ENCODE data around the gene SPARC.
A peak's percentile ranks its signal among the peaks of the same experiment; 100 is the strongest.
"Not testable (repeated sequence)": the region's sequence is repeated elsewhere in the genome, so short reads cannot be mapped to it uniquely, and the experiment has no call there.

SPARC gene

DNA sequence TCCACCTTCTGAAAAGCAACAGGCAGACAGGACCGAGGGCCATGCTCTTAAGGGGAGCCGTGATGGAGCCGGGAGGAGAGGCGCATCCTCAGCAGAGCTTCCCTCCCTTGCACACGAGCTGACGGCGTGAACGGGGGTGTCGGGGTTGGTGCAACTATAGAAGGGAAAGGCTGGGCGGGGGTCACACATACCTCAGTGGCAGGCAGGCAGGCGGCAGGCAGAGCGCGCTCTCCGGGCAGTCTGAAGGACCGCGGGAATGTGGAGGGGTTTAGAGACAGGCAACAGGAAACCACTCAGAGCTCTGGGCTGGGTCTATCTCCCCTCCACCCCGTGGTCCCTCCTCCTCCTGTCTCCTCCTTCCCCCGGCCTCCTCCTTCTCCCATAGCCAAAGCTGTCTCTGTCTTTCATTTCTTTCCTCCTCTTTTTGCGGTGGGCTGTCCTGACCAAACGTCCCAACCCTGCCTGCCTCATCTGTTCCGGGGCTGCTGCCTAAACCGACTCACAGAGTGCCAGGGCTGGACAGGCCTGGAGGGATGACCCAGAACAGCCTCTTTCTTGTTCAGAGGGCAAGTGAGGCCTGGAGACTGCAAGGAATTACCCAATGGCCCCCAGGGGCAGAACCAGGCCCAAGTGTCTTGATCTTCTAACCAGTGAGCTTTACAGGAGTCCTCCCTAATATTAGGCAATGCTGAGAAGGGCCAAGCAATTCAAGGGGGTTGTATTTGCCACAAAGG lies at the start of gene SPARC:
Gene SPARC, minus strand, starts transcription at position 242 of the 734 bp plus-strand sequence. CDS start 10,727 bp downstream, outside the sequence.
- DNase-seq: peak; percentile 21

DNA sequence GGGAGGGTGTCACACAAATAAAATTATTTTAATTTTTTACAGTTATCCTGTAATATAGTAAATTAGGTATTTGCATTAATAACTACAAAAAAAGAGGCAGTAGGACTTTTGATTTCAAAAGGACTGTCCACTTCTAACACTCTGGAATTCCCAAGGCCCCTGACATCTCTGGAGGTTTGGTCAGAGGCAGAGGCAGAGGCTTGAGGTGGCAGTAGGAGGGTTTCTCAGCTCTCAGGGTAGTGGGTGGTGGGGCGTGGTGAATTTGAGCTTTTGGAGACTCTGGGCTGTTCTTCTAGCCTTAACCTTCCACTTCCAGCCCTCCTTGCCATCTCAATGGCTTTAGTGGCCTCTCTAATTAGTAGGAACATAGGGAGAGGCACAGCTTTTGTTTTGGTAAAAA lies 48.9 kb upstream of the SPARC start:
- no peak for DNase-seq

- no peak for DNase-seq
Observed at GRCh38 chr5:151734064-151734408, 47.3 kb upstream of the SPARC start.

- no peak for DNase-seq
Observed at GRCh38 chr5:151733358-151734063, 46.8 kb upstream of the SPARC start.

DNA sequence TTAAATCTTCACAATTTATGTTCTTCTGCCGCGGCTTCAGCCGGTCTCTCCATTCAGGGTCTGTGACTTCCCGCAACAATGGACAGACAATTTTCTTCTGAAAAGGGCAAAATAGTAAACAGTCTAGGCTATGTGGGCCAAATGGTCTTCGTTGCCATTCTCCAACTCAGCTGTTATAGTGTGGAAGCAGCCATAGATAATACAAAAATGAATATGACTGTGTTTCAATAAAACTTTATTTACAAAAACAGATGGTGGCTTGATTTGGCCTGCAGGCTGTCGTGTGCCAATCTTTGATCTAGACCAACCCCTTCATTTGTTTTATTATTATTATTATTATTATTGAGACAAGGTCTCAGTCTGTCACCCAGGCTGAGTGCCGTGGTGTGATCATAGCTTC lies 43.7 kb upstream of the SPARC start:
- DNase-seq: no peak

- not testable (repeated sequence) for DNase-seq
Observed at GRCh38 chr5:151729597-151729996, 42.9 kb upstream of the SPARC start.

DNA sequence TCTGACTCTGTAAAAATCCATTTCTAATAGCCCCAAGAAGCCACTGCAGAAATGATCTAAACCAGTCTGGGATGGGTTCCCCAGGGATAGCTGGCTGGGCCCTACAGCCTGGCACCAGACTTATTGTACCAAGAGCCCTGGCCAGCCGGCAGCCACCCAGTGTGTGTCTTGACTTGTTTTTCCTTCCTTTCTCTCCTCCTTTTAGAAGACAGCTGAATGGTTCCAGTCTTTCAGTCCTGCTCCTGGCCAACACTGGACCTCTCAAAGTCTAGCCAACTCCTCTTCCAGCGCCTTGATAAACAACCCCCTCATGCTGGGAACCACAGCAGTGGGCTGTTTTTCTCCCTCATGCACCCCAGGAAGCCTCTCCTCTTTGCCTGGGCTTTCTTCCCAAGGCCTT lies 37.6 kb upstream of the SPARC start:
- DNase-seq: no peak

- peak; percentile 19 for DNase-seq
Observed at GRCh38 chr5:151722546-151722945, 35.8 kb upstream of the SPARC start.

DNA sequence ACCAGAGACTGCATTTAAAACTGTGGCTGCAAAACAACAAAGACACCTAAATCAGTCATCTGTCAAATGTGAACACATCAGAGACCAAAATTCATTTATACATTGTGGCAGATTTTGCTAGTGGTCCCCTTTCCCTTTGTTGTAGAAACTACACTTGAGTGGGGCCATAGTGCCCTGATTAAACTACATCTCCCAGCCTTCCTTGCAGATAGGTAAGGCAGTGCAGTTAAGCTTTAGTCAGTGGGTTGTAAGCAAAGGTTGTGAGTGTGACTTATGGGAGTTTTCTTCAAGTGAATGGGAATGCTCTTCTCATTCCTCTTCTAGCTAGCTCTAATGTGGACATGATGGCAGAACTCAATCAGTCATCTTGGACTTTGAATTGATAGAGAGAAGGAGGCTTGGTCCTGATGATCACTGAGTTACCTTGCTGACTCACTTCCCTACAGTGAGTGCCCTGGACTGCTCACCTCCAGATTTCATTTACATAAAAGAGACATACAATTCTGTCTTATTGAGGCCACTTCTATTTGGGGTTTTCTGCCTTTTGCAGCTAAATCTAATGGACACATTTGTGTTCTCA lies 35.2 kb upstream of the SPARC start:
- no peak for DNase-seq

- DNase-seq: peak; percentile 23
Observed at GRCh38 chr5:151721087-151721646, 34.5 kb upstream of the SPARC start.

DNA sequence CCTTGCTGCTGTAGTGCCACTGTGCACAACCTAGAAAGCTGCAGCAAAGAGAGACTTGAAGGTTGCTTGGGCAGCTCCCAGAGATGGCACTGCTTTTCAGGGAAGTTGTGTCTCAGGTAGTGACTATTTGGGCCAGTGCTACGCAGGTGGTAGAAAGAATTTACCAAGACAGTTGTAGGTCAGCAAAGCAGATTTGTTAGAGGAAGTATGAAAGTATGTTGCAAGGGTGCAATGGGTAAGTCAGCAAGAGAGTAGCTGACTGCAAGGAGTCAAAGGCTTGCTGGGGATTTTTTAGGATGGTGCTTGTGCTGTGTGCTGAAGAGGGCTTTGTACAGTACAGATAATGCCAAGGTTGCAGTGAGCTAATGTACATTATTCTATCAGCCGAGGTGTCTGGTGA lies 33.5 kb upstream of the SPARC start:
- peak; percentile 50 for DNase-seq

- DNase-seq: peak; percentile 57
Observed at GRCh38 chr5:151719228-151720000, 32.7 kb upstream of the SPARC start.

DNA sequence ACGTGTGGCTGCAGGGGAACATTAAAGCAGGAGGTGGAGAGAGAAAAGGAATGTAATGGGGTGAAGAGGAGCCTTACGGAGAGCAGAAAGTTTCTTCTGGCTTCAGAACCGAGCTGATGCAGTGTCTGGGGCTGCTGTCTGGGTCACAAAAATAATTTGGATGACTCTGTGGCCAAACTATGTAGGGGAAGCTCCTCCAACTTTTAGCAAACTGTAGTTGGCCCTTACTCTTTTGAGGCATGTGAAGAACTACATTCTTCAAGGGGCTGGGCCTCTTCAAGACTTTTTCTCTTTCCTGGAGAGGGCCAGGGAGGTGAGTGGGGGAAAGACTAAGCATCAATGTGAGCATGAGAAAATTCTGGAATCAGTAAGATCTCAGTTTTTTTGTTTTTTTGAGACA lies 31.9 kb upstream of the SPARC start:
- no peak for DNase-seq

- DNase-seq: no peak
Observed at GRCh38 chr5:151718153-151718552, 31.4 kb upstream of the SPARC start.

DNA sequence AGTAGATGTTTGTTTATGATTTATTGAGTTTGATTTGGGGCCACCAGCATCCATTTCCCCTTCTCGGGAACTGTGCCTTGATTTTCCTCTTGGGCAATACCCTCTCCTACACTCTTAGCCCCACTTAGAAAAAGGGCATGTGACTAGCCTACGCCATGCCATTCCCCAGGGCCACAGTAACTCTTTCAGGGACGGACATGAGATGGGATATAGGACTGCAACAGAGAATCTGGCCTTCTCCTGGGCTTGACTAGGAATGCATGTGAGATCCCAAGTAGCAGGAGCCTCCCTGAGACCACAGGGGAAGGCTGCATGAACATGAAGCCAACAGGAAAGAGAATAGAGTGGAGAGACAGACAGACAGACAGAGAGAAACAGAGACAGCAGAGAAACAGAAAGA lies 30.7 kb upstream of the SPARC start:
- no peak for DNase-seq

DNA sequence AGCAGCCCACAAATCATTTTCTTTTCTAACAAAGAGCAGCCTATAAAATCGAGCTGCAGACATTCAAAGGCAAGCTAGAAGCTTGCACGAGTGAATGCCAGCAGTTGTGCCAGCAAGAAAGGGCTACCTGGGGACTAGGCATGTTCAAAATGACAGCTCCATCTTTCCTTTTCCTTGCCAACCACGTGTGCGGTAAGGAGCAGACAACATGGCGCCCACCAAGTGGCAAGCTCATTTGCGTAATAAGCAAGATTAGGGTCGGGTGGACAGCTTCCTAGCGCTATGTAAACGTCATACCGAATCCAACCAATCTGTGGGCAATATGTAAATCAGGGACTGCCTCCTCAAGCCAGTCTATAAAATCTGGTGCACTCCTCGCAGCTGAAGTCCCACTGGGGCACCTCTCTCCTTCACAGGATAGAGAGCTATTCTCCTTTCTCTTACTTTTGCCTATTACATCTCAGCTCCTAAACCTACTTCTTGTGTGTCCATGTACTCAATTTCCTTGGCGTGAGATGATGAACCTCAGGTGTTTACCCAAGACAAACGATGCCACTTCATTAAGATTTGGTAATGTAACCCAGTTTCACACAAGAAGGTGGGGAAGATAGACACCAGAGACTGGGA lies 22.5 kb upstream of the SPARC start:
- DNase-seq: no peak

- DNase-seq: no peak
Observed at GRCh38 chr5:151708126-151708525, 21.4 kb upstream of the SPARC start.

GRCh38 chr5:151707567-151707966 lies 20.9 kb upstream of the SPARC start:
- DNase-seq: no peak

- DNase-seq: peak; percentile 25
Observed at GRCh38 chr5:151706906-151707305, 20.2 kb upstream of the SPARC start.

DNA sequence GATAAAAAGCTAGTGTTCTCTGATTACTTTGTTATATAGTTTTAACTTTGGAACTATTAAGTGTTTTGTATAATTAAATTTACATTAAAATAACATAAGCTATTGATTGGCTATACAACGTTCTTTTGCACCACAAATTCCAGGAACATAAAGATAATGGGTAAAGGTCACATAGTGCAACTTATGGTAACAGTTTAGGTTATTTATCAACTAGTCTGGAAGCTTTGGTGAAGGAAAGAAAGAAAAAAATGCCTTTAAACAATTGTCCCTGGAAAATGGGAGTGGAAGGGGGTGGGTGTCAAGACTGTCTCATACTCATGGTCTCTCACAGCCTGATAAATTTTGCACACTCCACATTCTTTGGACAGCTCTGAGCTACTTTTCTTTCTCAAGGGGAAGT lies 17.1 kb upstream of the SPARC start:
- DNase-seq: no peak

DNA sequence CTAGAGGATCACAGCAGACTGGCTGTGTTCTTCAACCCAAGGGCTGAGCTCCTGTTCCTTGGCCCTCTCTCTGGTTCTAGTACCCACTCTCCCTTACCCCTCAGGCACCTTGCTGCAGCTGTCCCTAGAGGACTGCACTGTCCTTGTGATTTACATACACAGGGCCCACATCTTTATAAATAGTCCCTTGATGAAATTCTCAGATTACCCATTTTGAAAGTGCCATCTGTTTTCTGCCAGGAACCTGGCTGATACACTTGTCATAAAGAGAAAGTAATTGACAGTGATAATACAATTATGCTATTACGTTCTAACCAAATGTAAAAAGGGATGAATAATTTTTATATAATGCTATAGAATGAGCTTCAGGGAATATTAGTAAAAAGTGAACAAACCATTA lies 16.5 kb upstream of the SPARC start:
- DNase-seq: no peak

DNA sequence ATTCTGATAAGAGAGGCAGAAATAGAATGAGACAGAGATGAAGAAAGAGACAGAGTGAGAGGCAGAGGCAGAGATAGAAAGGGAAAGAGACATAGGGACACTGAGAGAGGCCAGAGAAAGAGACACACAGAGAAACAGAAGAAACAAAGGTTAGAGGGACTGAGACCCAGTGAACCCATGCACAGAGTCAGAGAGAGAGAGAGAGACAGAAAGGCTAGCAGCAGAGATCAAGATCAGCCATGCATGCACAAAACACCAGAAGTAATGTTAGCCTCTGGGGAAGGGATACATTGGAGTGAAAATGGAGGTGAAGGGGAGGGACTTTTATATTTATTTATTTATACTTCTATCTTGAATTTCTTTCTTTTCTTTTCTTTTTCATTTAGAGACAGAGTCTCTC lies 14.1 kb upstream of the SPARC start:
- no peak for DNase-seq

GRCh38 chr5:151700296-151700695 lies 13.6 kb upstream of the SPARC start:
- DNase-seq: no peak

All from suppressor macrophage treated with lipopolysaccharide for 4 hours (primary cell).